Measurements from ENCODE around the gene TOR1B.
"Not testable (repeated sequence)": the region's sequence is repeated elsewhere in the genome, so short reads cannot be mapped to it uniquely, and the experiment has no call there.

Gene TOR1B

GRCh38 chr9:129761293-129761900 is 41.6 kb upstream of the TOR1B start:
- DNase-seq (ENCODE audit: low read depth) = peak; percentile 94
- peak overlapping the region; percentile 39 for H3K4me3 ChIP-seq (ENCODE audit: low read length)

DNA sequence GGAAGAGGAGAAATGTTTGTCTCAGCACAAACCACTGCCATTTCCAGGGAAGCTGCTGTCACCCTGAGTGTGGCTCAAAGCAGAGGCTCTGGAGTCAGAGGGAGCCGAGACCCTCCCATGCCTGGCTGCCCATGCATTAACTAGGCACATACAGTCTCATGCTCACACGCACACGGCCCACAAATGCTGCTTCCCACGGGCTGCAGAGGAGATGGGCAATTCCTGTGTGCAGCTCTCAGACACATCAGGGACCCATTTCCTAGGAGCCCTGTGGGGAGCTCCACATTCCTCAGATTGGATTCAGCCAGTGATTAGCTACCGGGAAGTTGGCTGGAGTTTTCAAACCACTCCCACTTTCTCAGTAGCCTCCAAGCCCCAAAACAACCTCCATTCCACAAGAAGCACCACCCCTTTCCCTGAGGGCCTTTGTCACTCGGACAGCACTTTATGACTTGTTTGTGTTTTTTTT is 41.0 kb upstream of the TOR1B start:
- peak; percentile 92 for DNase-seq (ENCODE audit: low read depth)
- peak overlapping the region; percentile 39 for H3K4me3 ChIP-seq (ENCODE audit: low read length)
- TF ChIP-seq CTCF (conservative IDR thresholded peaks at IDR 0.05; ENCODE audit: low read length) = no peak

More at GRCh38 chr9:129761293-129761900, 41.6 kb upstream of the TOR1B start:
- TF ChIP-seq CTCF (conservative IDR thresholded peaks at IDR 0.05; ENCODE audit: low read length) = no peak

GRCh38 chr9:129762370-129762984 is 40.5 kb upstream of the TOR1B start:
- peak; percentile 98 for DNase-seq (ENCODE audit: low read depth)
- not testable (repeated sequence) for H3K4me3 ChIP-seq (ENCODE audit: low read length)

DNA sequence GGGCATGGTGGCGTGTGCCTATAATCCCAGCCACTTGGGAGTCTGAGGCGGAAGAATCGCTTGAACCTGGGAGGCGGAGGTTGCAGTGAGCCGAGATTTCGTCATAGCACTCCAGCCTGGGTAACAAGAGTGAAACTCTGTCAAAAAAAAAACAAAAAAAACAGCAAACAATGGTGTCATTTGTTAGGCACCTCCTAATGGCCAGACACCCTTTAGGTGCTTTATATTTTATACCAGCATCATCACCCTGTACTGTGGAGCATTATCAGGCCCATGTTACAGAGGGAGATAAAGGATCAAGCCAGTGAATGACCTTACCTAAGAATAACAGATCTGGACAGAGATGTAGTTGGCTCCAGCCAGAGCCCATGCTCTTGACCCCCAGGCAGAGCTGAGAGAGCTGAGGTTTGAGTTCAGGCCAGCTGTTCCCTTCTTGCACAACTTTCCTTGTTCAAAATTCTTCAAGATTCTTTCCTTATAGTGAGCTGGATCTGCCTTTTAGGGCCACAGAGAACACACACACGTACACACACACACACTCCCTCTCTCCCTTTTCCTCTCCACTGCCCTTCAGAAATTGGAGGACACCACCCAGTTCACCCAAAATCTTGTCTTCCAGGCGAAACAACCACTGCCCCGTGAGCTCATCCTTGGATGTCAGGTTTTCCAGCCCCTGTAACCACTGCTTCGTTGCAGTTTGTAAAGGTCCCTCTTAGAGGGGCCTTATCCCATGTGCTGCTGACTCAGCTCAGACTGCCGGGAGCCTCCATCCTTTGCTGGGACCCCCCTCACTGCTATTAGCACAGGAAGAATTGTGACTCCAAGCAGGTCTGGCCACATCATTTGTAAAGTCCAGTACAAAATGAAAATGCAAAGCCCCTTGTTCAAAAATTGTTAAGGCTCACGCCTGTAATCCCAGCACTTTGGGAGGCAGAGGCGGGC is 39.7 kb upstream of the TOR1B start:
- peak; percentile 86 for DNase-seq (ENCODE audit: low read depth)
- H3K4me3 ChIP-seq (ENCODE audit: low read length) = no peak overlapping the region
- no peak for TF ChIP-seq CTCF (conservative IDR thresholded peaks at IDR 0.05; ENCODE audit: low read length)

DNA sequence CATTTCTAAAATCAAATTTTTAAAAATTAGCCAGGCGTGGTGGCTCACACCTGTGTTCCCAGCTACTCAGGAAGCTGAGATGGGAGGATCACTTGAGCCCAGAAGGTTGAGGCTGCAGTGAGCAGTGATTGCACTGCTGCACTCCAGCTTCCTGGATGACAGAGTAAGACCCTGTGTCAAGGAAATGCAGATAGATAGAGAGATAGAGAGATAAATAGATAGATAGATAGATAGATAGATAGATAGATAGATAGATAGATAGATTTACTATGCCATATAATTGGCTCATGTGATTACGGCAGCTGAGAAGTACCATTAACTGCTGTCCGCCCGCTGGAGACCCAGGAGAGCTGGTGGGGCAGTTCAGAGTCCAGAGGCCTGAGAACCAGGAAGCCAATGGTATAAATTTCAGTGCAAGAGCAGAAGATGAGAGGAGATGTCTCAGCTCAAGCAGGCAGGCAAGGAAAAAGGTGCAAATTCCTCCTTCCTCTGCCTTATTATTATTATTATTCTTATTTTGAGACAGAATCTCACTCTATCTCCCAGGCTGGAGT is 37.1 kb upstream of the TOR1B start:
- no peak for DNase-seq (ENCODE audit: low read depth)
- no peak for TF ChIP-seq CTCF (conservative IDR thresholded peaks at IDR 0.05; ENCODE audit: low read length)
- no peak overlapping the region for H3K4me3 ChIP-seq (ENCODE audit: low read length)

DNA sequence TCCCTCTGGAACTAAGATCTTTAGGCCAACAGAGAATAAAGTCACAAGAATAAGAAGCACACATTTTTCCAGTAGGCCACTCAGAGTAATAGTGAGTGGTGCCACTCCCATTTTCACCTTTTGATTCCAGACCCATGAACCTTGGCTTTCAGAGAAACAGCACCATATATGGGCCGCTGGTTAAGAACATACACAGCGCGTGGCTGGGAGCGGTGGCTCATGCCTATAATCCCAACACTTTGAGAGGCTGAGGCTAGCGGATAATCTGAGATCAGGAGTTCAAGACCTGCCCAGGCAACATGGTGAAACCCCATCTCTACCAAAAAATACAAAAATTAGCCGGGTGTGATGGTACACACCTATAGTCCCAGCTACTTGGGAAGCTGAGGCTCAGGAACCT is 34.5 kb upstream of the TOR1B start:
- H3K4me3 ChIP-seq (ENCODE audit: low read length) = no peak overlapping the region
- no peak for TF ChIP-seq CTCF (conservative IDR thresholded peaks at IDR 0.05; ENCODE audit: low read length)
- DNase-seq (ENCODE audit: low read depth) = no peak

DNA sequence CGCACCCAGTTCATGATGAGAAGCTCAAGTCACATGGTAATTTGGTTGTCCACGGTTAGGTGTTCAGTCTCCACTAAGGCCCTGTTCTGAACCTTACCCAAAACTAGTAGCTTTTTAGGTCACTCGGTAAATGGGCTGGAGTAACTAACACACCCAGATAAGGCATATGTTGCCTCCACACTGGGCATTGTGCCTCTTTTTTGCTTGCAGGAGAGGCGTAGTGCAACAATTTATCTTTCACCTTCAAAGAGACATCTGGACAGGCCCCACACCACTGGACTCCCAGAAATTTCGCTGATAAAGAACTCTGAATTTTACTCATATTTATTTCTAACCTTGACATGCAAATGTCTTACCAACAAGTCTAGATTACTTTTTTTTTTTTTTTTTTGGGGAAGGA is 33.3 kb upstream of the TOR1B start:
- no peak overlapping the region for H3K4me3 ChIP-seq (ENCODE audit: low read length)
- no peak for DNase-seq (ENCODE audit: low read depth)
- no peak for TF ChIP-seq CTCF (conservative IDR thresholded peaks at IDR 0.05; ENCODE audit: low read length)

All from AG10803 (cell line).